Keratinocyte (primary cell): ENCODE measurements around the gene TP53I3. TPM values are rescaled to one million over a fixed set of nuclear protein-coding genes. Genes with fewer than 3 reads are reported as not detected.
"Not testable (repeated sequence)": the region's sequence is repeated elsewhere in the genome, so short reads cannot be mapped to it uniquely, and the experiment has no call there.

Experiments used
- DNase-seq: peaks from one replicate; pipeline ENCODE4 v3.0.0-alpha.2; 2011; ENCODE audit warnings: low read depth, missing footprints, low spot score
- FAIRE-seq: peaks from 2 replicates; lab custom pipeline; 2011; peaks lifted over from hg19 to GRCh38; lab: Jason Lieb, UNC
- H2AFZ ChIP-seq: 2 replicates; pipeline ENCODE4 v1.6.0; 2012; ENCODE audit warnings: low read length, control low read depth, inconsistent platforms; ENCODE audit not compliant: control insufficient read depth
- H3K27ac ChIP-seq: 2 replicates; pipeline ENCODE4 v1.5.1; 2011; ENCODE audit warnings: low read length; ENCODE audit not compliant: control insufficient read depth, insufficient read depth
- H3K27me3 ChIP-seq: 3 replicates; pipeline ENCODE4 v1.6.0; 2011; ENCODE audit warnings: low read length; ENCODE audit not compliant: control insufficient read depth, insufficient read depth; ENCODE audit errors: extremely low read depth
- H3K36me3 ChIP-seq, 2 experiments: 2 replicates in 1 of 2; 3 replicates in 1 of 2; pipeline ENCODE4 v1.5.1; 2011; ENCODE audit warnings: low read length in 2 of 2, mild to moderate bottlenecking in 1 of 2; ENCODE audit not compliant: control insufficient read depth in 2 of 2, insufficient read depth in 2 of 2; ENCODE audit errors: extremely low read depth in 1 of 2
- H3K4me1 ChIP-seq: 3 replicates; pipeline ENCODE4 v1.5.1; 2011; ENCODE audit warnings: low read length; ENCODE audit not compliant: control insufficient read depth, insufficient read depth; ENCODE audit errors: extremely low read depth
- H3K4me2 ChIP-seq: 3 replicates; pipeline ENCODE4 v1.6.0; 2011; ENCODE audit warnings: low read depth, low read length; ENCODE audit not compliant: control insufficient read depth, insufficient read depth; ENCODE audit errors: extremely low read depth
- H3K4me3 ChIP-seq, 3 experiments: fragments of 200-600 bp in 1 of 3; sonication (generic) in 1 of 3; 2 replicates in 2 of 3; 3 replicates in 1 of 3; pipeline ENCODE4 v1.5.1; 2011 to 2016; ENCODE audit warnings: low read length in 3 of 3, mild to moderate bottlenecking in 3 of 3, control low read depth in 2 of 3, inconsistent platforms in 1 of 3, low read depth in 1 of 3, mixed read lengths in 1 of 3, mixed run types in 1 of 3, moderate library complexity in 1 of 3; ENCODE audit not compliant: control insufficient read depth in 2 of 3, insufficient read depth in 2 of 3; ENCODE audit errors: extremely low read depth in 1 of 3
- H3K79me2 ChIP-seq: 2 replicates; pipeline ENCODE4 v1.6.0; 2012; ENCODE audit warnings: low read length; ENCODE audit not compliant: control insufficient read depth, insufficient read depth
- H3K9ac ChIP-seq: 3 replicates; pipeline ENCODE4 v1.6.0; 2011; ENCODE audit warnings: low read length; ENCODE audit not compliant: control insufficient read depth, insufficient read depth; ENCODE audit errors: extremely low read depth
- H3K9me1 ChIP-seq: 3 replicates; pipeline ENCODE4 v1.6.0; 2011; ENCODE audit warnings: low read length; ENCODE audit not compliant: control insufficient read depth, insufficient read depth; ENCODE audit errors: extremely low read depth
- H3K9me3 ChIP-seq: 2 replicates; pipeline ENCODE4 v1.5.1; 2012; ENCODE audit warnings: low read depth, low read length; ENCODE audit not compliant: control insufficient read depth
- H4K20me1 ChIP-seq: 3 replicates; pipeline ENCODE4 v1.6.0; 2011; ENCODE audit warnings: low read length; ENCODE audit not compliant: control insufficient read depth, insufficient read depth; ENCODE audit errors: extremely low read depth
- EZH2 ChIP-seq: IDR thresholded peaks from one replicate; pipeline ENCODE4 v1.6.1; 2012; ENCODE audit warnings: inconsistent platforms, mild to moderate bottlenecking, low read length, moderate library complexity
- dilution Hi-C: fragments of 300-500 bp; cut with MboI; formaldehyde crosslinking; loops from one replicate; pipeline ENCODE4 v1.7.0; 2020; ENCODE audit warnings: low sequenced_read_pairs; ENCODE audit not compliant: extremely low pct_ligation_motif_present
- polyA plus RNA-seq, 5 experiments: library from polyadenylated mRNA; depleted of rRNA in 3 of 5; stranded (reverse) in 3 of 5; stranded (forward) in 1 of 5; unstranded in 1 of 5; fragments of >200 nt; gene quantifications; 1 replicate in 1 of 5; 2 replicates in 3 of 5; 3 replicates in 1 of 5; pipeline versions ENCODE4 v1.2.1 to v1.2.3, GENCODE V29; 2011 to 2012; ENCODE audit warnings: missing spikeins in 2 of 5, low read depth in 1 of 5, low replicate concordance in 1 of 5
- TF ChIP-seq, protein P1 (sequence below), 3 experiments: IDR thresholded peaks in 1 of 3; conservative IDR thresholded peaks in 1 of 3; optimal IDR thresholded peaks in 1 of 3; 2 replicates in 2 of 3; 3 replicates in 1 of 3; pipeline versions ENCODE3 to v1.5.1; 2011; ENCODE audit warnings: low read length in 3 of 3, mild to moderate bottlenecking in 3 of 3, moderate library complexity in 2 of 3, control low read depth in 1 of 3, inconsistent platforms in 1 of 3; ENCODE audit not compliant: insufficient read depth in 2 of 3; ENCODE audit errors: extremely low read depth in 1 of 3

Gene TP53I3
- polyA plus RNA-seq, 1 donor (not counting 4 experiments of a cell fraction or from before 2014, with no cell fraction given) = 30.9 TPM

DNA sequence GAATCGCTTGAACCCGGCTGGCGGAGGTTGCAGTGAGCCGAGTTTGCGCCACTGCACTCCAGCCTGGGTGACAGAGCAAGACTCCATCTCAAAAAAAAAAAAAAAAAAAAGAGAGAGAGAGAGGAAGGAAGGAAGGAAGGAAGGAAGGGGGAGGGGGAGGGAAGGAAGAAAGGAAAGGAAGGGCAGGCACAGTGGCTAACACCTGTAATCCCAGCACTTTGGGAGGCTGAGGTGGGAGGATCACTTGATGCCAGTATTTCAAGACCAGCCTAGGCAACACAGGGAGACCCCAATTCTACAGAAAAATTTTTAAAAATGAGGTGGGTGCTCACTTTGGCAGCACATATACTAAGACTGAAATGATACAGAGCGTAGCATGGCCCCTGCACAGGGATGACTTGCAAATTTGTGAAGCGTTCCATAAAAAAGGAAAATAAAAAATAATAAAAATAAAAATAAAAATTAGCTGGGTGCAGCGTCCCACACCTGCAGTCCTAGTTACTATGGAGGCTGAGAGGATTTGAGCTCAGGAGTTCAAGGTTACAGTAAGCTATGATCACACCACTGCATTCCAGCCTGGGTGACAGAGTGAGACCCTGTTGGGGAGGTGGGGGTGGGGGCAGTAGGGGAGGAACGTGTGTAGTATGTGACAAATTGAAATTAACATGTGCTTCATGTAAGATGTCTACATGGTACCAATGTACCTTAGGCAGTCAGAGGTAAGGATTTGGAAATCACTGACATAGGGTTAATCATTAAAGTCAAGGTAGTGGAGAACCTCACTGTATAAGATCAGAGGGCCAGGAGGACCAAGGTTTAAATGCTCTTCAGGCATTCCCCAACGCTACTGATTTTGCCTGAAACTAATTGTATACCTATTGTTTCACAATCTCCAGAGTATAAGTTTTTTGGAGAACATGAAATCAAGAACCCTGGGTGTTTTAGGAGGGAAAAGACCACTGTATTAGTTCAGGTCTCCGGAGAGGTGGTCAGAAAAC is 38.8 kb downstream of the TP53I3 start:
- H2AFZ ChIP-seq = no peak overlapping the region
- H3K9ac ChIP-seq = no peak overlapping the region
- H3K9me3 ChIP-seq = no peaks in the 10 kb centered on the region

DNA sequence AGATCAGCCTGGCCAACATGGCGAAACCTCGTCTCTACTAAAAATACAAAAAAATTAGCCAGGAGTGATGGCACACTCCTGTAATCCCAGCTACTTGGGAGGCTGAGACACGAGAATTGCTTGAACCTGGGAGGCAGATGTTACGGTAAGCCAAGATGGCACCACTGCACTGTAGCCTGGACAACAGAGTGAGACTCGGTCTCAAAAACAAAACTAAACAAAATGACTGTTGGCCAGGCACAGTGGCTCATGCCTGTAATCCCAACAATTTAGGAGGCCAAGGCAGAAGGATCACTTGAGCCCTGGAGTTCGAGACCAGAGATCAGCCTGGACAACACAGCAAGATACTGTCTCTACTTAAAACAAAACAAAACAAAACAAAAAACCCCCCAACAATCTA is 41.5 kb downstream of the TP53I3 start:
- FAIRE-seq, H3K9ac ChIP-seq, H3K4me1 ChIP-seq, DNase-seq, H3K9me1 ChIP-seq, H4K20me1 ChIP-seq, H3K4me3 ChIP-seq, H2AFZ ChIP-seq, H3K27me3 ChIP-seq, H3K4me2 ChIP-seq, H3K9me3 ChIP-seq, dilution Hi-C loops, H3K27ac ChIP-seq, H3K79me2 ChIP-seq: not testable (repeated sequence)
- peaks cover 7 to 10% of the 10 kb centered on the region in 2 experiments for H3K36me3 ChIP-seq

More for the DNA sequence above, 38.8 kb downstream of the TP53I3 start:
- H3K9me1 ChIP-seq = no peaks in the 10 kb centered on the region
- H3K4me3 ChIP-seq = peak overlapping the region in 2 of 3 experiments; percentile 87 to 90
- FAIRE-seq = no peak
- H4K20me1 ChIP-seq = no peaks in the 10 kb centered on the region
- H3K4me1 ChIP-seq = peaks cover 10% of the 10 kb centered on the region
- H3K27ac ChIP-seq = no peak overlapping the region
- TF ChIP-seq, protein P1, sequence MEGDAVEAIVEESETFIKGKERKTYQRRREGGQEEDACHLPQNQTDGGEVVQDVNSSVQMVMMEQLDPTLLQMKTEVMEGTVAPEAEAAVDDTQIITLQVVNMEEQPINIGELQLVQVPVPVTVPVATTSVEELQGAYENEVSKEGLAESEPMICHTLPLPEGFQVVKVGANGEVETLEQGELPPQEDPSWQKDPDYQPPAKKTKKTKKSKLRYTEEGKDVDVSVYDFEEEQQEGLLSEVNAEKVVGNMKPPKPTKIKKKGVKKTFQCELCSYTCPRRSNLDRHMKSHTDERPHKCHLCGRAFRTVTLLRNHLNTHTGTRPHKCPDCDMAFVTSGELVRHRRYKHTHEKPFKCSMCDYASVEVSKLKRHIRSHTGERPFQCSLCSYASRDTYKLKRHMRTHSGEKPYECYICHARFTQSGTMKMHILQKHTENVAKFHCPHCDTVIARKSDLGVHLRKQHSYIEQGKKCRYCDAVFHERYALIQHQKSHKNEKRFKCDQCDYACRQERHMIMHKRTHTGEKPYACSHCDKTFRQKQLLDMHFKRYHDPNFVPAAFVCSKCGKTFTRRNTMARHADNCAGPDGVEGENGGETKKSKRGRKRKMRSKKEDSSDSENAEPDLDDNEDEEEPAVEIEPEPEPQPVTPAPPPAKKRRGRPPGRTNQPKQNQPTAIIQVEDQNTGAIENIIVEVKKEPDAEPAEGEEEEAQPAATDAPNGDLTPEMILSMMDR (optimal IDR thresholded peaks at IDR 0.05 in 1 of 3, IDR thresholded peaks at IDR 0.05 in 1 of 3, conservative IDR thresholded peaks at IDR 0.05 in 1 of 3; ENCODE audit: extremely low read depth in 1 of 3, insufficient read depth in 2 of 3, low read length in 3 of 3) = no peak
- TF ChIP-seq EZH2 = no peak
- peak overlapping the region; percentile 71 for H3K4me2 ChIP-seq
- H3K27me3 ChIP-seq = no peaks in the 10 kb centered on the region
- dilution Hi-C loops = no loop called here
- no peak for DNase-seq
- H3K79me2 ChIP-seq = peaks cover 10% of the 10 kb centered on the region
- no peaks in the 10 kb centered on the region for H3K36me3 ChIP-seq
